ENCODE data around the gene ZRANB2.
A peak's percentile ranks its signal among the peaks of the same experiment; 100 is the strongest.

Gene ZRANB2

GRCh38 chr1:71080739-71081696 lies at the start of gene ZRANB2:
Gene ZRANB2, minus strand, starts transcription at chr1:71081035. Its CDS starts 40 bp downstream, at chr1:71080995.
- peak; percentile 95 to 97 for DNase-seq

DNA sequence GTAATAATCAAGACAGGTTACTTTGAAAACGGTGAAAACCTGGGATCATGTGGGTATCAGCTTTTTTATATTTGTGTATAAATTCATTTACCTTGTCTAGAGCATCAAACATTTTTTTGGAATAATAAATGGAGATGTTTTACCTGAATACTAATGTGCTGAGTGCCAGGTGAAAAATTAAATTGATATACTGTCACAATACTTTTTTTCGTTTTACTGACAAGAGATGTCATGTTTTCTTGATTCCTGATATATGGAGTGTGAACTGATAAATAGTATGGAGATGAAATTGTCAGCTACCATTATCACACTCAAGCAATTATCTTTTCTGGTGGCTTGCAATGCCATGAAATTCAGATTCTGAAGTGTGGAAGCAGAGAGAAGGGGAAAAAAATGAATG lies 47.2 kb upstream of the ZRANB2 start:
- DNase-seq: no peak

DNA sequence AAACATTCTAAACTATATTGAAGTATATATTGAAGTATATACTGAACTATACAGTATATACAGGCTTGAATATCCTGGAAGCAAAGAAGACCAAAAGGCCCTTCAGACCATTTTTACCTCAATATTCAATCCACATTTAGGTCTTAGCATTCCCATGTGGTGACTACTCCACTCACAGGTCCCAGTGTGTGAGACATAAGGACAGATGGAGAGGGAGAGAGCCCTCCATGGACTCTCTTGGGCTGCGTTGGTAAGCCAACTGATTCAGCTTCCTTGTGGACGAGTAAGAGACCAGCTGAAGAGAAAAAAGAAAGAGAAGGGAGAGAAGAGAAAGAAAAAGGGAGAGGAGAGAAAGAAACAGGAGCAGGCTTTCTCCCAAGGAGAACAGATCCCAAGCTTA lies 37.3 kb upstream of the ZRANB2 start:
- no peak for DNase-seq

GRCh38 chr1:71116729-71117128 lies 35.9 kb upstream of the ZRANB2 start:
- no peak for DNase-seq

DNA sequence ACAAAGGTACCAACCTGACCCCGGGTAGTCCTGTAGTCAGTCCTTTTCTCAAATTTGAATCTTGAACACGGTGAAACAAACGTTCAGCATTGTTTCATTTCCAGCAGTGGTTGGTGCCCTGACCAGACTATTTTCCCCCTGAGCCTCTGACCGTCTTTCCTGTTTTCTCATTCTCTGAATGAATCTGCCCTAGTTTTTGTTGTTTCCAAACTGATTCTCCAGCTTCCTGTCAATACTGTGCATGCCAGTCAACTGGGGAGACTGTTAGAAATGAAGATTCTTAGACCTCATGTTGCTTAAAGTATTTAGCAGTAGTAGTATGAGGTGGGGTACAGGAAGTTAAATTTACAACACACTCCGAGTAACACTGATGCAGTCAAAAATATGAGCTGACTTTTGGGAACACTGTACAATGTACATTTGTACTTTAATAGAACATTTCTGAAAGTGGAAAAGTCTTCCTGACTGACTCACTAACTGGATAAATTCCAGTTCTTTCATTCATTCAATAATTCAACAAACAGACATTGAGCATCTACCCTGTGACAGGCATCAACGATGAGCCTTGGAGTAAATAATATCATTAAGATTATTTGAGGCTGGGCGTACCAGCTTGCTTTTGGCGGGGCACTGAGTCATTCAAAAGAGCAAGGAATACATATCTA lies 26.0 kb upstream of the ZRANB2 start:
- DNase-seq: no peak

- DNase-seq: no peak
Observed at GRCh38 chr1:71104417-71104816, 23.6 kb upstream of the ZRANB2 start.

DNA sequence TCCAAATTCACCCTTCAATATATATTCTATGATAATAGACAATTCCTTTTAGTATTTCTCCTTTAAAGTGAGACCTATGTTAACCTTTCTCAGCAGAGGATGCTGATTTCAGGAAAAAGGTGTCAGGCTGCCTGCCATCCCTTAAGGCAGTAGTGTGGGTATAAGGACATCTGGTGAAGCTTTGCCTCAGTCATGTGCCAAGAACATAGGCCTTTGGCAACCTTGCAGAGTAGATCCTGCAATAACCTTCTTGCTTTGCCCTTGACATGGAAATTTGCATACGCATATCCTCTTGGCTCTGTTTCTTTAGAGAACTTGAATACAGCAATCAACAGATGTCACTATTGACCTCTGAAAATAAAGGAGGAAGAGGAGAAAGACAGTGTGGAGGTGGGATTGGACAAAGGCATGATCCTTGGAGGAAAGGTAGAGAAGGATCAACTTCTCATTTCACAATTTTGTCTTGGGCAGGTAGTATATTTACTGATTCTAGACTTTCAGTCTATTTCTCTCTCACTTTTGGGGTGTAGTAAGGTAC lies 21.1 kb upstream of the ZRANB2 start:
- DNase-seq: peak in 1 of 2 experiments; percentile 2

DNA sequence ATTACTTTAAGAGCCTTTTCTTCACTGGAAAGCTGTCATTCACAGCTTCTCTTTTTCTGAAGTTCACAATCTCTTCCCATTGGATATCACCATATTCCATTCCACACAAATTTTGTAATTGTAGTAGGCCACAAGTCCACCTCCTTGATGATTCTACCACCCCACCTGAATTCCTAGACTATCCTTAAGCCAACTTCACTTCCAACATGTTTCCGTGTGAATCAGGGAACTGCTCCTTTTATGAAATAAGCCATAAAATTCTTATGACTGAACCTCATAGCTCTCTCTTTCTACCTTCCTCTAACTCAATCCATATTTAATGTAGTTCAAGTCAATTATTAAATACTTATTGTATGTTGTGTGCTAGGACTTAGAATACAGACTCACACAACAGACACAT lies 16.6 kb upstream of the ZRANB2 start:
- DNase-seq: no peak

GRCh38 chr1:71094913-71095312 lies 14.1 kb upstream of the ZRANB2 start:
- no peak for DNase-seq

- DNase-seq: peak in 1 of 2 experiments; percentile 4
Observed at GRCh38 chr1:71093938-71094337, 13.1 kb upstream of the ZRANB2 start.

DNA sequence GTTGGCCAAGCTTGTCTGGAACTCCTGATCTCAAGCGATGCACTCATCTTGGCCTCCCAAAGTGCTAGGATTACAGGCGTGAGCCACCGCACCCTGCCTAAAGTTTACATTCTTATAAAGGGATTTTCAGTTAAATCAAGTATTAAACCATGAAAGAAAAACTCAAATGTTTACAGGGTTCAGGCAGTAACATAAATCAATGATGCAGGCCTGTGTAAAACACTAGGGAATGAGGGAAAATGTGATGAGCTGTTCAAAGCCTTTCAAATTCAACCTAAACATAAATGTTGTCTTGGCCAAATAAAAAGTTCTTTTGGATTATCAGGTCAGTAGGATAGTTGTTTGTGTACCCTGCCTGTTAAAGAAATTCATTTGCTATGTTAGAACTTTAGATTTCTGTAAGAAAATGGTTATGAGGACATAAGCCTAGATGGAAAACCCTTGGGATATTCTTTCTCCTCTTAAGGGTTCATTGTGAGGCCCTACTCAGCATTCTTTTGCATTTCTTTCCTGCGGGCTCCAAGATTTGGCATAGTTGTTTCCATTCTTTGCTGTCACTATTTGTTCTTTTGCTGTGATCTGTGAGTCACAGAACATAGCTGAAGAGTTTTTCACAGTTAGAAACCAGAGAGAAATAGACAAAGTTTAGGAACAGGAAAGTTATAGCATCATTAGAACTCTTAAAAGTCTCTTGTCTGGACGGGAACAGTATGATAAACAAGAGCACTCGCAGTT lies 8.9 kb upstream of the ZRANB2 start:
- no peak for DNase-seq

GRCh38 chr1:71088645-71089287 lies 7.9 kb upstream of the ZRANB2 start:
- no peak for DNase-seq

DNA sequence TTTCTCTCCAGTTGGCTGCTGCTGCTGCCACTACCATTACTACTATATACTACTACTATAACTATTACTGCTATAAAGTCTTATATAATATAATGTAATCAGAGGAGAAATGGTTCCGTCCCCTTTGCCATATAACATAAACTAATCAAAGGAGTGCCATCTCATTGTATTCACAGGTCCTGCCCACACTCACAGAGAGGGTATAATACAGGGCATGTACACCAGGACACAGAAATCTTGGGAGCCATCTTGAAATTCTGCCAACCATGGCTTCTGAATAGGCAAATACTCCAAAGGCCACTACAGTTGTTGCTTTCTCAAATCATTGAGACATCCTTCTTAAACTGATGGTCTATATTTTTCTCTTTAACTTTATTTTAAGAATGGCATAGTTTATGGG lies 6.9 kb upstream of the ZRANB2 start:
- DNase-seq: no peak

DNA sequence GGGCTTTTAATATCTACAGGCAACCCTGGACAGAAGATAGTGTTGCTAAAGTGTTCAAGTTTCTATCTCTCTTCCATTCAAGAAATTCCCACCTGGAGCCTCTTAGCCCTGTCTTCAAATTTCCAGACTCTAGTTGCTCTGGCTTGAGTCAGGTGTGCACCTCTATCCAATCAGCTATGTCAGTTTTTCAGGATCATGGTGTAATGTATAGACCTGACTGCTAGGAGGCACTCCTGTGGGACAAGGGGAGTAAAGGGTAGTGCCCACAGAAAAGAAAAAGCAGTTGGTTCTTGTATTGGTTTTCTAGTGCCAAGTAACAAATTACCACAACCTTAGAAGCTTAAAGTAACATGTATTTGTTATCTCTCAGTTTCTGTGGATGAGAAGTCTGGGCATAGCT lies 6.2 kb upstream of the ZRANB2 start:
- DNase-seq: no peak

GRCh38 chr1:71086331-71086730 lies 5.5 kb upstream of the ZRANB2 start:
- DNase-seq: no peak

GRCh38 chr1:71083271-71083670 lies 2.4 kb upstream of the ZRANB2 start:
- no peak for DNase-seq

DNA sequence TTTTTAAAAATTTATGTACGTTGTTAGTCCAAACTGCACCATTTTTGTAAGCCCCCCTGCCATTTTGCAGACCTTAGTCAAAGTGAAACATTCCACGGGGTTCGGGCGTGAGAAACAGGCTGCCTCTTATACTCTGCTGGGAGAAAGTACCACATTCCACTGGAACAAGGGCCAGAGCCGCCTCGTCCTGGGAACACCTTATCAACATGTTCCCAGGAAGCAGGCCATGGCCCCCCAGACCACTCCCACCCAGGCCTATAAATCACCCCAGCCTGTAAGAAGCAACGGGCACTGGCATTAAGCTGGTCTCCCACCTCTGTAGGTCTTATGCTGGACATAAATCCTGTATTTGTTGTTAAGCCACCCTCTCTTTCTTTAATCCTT lies 854 bp upstream of the ZRANB2 start:
- DNase-seq: no peak

GRCh38 chr1:71080230-71080738 lies 551 bp downstream of the ZRANB2 start:
- DNase-seq: peak; percentile 43 to 46

- no peak for DNase-seq
Observed at GRCh38 chr1:71074681-71075080, 6.2 kb downstream of the ZRANB2 start.

DNA sequence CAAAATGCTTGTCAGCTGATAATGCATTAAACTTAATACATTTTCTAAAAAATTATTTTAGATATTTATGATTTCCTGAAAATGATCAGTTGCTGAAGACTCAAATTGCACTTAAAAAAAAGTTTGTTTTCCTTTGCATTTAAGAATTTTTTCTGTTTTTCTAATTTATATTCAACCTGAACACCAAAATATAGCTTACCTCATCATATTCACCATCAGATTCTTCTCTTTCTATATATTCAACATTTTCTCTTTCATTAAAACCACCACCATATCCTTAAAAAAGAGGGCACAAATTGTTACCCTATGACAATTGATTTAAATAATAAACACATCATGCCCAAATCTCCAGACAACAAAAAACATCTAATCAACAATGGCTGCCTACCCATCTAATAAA lies 8.6 kb downstream of the ZRANB2 start:
- DNase-seq: no peak

- DNase-seq: no peak
Observed at GRCh38 chr1:71071720-71072119, 9.1 kb downstream of the ZRANB2 start.
